ENCODE results near the gene TMPRSS3.

DNA sequence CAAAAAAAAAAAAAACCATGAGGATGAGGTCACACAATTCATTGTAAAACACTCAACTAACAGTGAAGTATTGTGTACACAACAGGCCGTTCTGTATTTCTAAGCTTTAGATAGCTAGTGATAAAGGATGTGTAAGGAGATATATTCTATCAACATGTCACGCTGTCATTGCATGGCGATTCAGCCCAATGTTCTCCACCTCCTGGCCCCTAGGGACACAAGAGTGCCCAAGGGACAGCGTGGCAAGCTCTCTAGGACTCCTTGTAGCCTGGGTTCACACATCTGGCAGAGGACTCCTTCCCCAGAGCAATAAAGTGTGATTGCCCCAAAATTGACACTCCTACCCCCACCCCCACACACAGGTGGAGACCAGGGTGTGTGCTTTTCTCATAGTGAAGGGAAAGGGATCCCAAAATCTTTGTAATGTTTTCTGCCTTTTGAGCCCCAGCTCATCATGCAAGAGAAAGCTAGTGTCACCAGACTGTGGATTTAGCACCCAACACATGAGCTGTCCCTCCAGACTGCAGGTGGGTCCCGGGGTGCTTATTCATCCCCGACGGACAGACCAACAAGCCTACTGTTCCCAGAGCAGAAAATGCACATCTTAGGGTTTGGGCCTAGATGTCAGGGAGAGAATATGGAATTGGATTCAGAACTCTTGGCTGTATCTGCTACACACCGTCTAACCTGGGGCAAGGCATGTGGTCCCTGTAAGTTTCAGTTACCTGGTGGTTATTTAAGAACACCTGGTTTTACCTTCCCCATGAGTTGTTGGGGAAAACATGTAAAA, 11.5 kb downstream of the TMPRSS3 start:
- TF ChIP-seq CTCF (conservative IDR thresholded peaks at IDR 0.05; ENCODE audit: low read length) (0 out of 2 replicates have a peak, but pooled peaks have one; percentile 10), EZH2phosphoT487 (IDR thresholded peaks at IDR 0.05; ENCODE audit: borderline replicate concordance) (no peak)
